ENCODE data around the gene RARS2.

DNA sequence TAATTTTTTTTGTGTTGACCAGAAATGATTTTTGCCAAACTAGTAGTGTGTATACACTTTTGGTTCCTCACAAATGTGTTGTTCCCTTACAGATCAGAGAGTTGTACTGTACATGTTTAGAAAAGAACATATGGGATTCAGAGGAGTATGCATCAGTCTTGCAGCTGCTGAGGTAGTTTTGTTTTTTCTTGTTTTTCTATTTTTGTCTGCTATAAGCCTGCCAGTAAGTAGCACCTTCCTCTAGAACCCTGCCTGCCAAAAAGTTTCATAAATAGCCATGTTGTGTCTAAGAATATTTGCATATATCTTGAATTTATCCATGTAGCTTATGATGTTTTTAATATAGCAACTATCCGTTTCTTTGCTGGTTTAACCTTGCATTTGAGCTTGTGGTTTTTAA lies 46.5 kb upstream of the RARS2 start:
- TF ChIP-seq POLR2A (IDR thresholded peaks at IDR 0.05; ENCODE audit: low read length), result no peak
- TF ChIP-seq GATA1 (IDR thresholded peaks at IDR 0.05; ENCODE audit: low read depth, low read length), result no peak
